GM18909 (cell line): ENCODE results near the gene ANXA2R.

Source experiments
- ATAC-seq: cut with Tn5 transposase; IDR thresholded peaks from one replicate; pipeline ENCODE4 v1.9.1; 2021; ENCODE audit warnings: mild to moderate bottlenecking; ENCODE audit not compliant: unreplicated experiment, poor library complexity

The ANXA2R gene

GRCh38 chr5:43006424-43007202 is 33.5 kb downstream of the ANXA2R start:
- no peak for ATAC-seq

- ATAC-seq, result no peak
These were observed 35.1 kb downstream of the ANXA2R start for GRCh38 chr5:43005031-43005430.

GRCh38 chr5:43001748-43002147 is 38.4 kb downstream of the ANXA2R start:
- ATAC-seq, result no peak

- ATAC-seq, result no peak
These were observed 39.2 kb downstream of the ANXA2R start for GRCh38 chr5:43000914-43001313.

- ATAC-seq, result no peak
These were observed 39.8 kb downstream of the ANXA2R start for GRCh38 chr5:43000111-43000840.

GRCh38 chr5:42995360-42995751 is 44.8 kb downstream of the ANXA2R start:
- ATAC-seq, result no peak

GRCh38 chr5:42994555-42995359 is 45.4 kb downstream of the ANXA2R start:
- peak; percentile 60 for ATAC-seq

GRCh38 chr5:42994246-42994554 is 45.9 kb downstream of the ANXA2R start:
- ATAC-seq, result no peak

GRCh38 chr5:42993516-42994245 is 46.4 kb downstream of the ANXA2R start:
- peak; percentile 20 for ATAC-seq

- ATAC-seq, result peak; percentile 54
These were observed 47.8 kb downstream of the ANXA2R start for GRCh38 chr5:42992088-42992879.

GRCh38 chr5:42991404-42992087 is 48.6 kb downstream of the ANXA2R start:
- ATAC-seq, result peak; percentile 27

- ATAC-seq, result no peak
These were observed 49.2 kb downstream of the ANXA2R start for GRCh38 chr5:42990892-42991291.
